IPS-11a (cell line): Measurements from ENCODE around the gene SFXN5.

ENCODE experiments used
- H3K4me3 ChIP-seq: one replicate; pipeline ENCODE4 v1.5.1; 2013; ENCODE audit warnings: low read depth, low read length, control low read depth

Gene SFXN5

DNA sequence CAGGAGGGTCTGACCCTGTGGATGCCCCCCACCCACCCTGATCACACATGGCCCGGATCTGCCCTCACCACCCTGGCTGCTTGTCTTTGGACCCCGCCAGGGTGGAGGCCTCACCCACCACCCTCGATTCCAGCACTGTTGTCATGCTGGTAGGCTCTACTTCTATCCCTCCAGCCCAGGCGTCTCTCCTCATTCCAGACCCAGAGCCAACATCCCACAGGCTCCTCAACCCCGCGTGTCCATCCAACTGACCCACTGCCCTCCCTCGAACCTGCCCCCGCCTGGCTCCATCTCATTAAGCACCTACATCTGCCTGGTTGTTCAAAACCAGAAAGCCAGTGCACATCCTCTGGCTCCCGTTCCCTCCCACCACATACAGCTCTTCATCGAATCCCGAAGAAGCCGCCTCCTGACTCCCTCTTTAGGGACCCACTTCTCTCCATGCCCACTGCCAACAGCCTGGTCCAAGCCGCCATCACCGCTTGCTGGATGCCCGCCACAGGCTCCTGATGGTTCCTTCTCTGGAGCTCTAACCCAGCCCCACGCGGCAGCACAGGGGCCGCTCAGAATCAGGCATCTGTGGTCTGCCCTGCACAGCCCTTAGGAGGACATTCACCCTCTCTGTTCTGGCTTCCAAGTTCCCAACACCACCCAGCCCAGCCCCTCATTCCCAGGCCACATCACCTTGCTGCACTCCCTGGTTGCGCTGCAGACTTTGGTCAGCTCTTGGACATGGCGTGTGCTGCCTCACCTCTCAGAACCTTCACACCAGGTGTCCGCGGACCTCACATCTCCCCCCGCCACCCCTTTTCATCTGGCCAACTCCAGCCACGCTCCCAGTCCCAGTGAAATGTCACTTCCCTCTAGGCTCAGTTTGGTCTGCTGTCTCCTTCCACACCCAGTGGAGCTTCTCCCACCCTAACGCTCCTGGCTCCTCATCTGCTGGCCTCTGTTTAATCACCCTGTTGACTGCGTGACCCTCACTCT lies 111.2 kb downstream of the SFXN5 start:
- H3K4me3 ChIP-seq: no peak overlapping the region

DNA sequence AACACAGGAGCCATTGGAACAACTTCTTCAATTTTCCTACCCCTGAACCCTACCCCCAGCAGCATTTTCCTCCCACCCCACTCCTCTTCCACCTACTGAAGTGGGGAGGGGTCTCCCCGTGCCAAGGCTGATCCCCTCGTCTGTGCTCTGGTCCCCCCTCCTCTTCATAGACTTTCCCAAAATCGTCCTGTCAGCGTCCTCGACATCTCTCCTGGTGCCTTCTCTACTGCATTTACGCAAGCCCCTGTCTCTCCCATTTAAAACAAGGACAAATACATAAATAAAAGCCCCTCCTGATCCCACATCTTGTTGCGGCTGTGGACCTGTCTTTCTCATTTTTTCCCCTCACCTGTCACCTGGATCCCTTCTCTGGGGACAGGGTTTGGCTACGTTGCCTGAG lies 112.0 kb downstream of the SFXN5 start:
- no peak overlapping the region for H3K4me3 ChIP-seq

DNA sequence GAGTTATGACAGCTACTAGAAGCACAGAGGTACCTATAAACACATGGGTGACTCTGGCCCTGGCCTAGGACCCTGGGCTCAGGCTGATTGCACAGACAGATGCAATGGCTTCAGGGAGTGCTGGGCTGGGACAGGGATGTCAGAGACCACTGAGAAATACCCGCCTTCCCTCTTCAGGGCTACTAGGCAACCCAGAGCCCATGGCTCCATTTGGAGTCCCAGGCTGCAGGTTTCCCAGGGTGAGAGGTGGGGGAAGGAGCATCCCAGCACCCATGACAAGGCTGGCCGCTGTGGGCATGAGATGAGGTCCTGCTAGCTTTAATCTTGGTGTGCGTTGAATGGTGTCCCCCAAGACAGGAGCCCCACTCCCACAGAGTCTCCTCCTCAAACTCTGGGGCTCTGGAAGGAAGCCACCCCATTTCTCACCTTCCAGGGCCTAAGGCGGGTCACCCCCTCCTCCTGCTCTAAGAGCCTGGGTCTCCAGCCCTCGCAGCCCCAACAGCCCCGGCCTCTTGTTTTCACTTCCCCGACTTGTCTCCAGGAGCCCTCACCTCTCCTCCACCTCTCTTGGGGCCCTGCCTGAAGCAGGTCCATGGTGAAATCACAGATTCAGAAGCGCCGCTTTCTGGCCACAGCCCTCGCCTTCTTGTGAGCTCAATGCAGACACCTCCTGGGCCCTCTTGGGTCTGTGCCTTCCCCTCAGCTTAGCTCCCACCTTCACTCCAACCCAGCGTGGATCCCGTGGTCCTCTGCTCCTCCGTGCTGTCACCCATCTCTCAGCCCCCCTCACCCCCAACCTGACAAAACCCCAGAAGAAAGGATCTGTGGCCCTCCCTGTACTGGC lies 112.7 kb downstream of the SFXN5 start:
- H3K4me3 ChIP-seq: no peak overlapping the region

DNA sequence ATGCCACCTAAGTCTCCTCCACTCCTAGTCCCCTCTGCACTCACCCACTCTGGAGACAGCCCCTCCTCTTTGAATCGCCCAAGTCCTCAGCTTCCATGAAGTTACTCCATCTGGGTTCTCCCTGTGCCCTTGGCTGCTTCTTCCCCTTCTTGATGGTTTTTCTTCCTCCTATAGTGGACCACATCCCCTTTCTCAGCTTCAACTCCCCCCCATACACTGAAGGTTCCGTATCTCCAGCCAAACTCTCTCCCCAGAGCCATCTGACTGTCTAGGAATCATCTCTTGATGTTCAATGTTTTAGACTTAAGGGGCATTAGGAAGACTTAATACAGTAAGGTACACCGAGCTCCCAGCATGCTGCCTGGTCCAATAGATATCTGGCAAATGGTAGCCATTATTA lies 114.6 kb downstream of the SFXN5 start:
- no peak overlapping the region for H3K4me3 ChIP-seq

DNA sequence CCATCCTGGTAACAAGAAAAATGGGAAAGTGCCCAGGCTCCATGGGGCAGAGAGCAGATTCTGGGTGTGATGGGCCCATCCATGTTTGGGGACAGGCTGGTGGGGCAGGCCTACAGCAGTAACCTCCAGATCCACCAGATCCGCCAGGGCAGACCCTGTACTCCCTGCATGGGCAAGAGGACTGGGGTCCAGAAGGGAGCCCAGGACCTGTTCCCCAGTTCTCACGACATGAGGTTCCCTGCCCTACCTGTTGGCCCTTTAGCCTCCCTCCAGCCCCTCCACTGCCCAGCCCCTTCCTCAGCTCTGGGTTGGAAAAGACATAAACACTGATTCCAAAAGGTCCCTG lies 115.5 kb downstream of the SFXN5 start:
- H3K4me3 ChIP-seq: no peak overlapping the region

DNA sequence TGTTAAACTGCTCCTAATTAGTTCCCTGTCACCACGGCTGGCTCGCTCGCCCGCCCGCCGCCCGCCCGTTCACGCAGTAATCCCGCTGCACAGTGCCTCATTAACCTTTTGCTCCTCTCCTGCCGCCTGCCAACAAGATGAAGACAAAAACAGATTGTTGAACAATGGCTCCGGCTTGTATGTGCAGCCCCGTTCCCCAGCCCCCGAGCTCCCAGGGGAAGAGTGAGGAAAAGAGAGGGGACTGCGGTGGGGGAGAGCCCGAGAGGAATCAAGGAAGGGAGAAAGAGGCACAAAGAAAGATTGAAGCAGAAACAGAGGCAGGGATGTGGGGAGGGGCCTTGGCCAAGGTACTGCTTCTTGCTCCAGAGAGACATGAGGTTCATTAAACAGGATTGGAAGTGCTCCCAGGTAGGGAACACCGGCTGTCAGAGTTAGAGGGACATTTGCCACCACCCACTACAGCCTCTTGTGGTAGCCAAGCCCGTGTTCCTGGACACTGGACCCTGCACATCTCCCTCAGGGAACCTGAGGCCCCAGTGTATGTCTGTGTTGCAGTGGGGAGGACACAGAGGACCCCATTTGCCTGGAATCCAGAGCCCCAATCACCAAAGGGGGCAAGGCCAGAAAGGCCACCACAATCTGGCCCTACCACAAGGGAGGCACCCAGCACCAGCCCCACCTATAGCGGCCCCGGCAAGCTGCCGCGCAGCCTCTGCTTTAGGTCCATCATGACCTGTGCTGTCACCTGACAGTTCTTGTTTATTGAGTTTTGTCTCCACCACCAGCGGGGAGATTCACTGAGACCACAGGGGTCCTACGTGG lies 116.1 kb downstream of the SFXN5 start:
- no peak overlapping the region for H3K4me3 ChIP-seq

DNA sequence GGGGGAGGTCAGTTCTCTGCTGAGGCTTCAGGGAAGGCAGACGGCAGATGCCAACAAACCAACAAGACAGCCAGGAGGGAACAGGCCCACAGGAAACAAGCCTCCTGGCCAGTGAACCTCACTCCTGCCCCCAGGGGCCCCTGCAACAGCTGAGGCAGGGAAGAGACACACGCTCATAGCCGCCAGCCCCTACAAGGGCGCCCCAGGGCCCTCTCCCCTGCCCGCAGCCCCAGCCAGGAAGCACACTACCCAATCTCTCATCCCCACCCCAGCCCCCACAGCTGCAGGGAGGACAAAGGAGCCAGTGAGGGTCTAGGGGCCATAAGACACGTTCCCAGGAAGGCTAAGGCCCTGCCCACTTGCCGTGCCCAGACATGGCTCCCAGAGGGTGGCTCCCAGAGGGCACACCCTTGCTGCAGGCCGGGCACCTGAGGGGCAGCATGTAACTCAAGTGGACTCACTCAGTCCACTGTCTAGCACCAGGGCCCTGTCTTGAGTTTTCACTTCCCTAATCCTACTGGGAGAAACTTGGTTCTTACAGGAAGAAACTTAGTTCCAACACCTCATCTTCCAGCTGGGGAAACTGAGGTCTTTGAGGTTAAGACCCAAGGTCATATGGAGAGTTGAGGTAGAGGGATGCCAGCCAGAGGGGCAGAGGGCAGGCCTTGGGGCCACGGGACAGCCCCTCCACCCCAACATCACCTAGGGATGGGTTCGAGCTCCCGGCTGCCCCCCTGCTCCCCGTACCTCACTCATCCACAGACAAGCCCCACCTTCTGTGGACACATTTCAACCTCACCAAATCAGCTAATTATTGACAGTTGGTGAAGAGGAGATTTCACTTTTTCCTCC lies 116.9 kb downstream of the SFXN5 start:
- H3K4me3 ChIP-seq: no peak overlapping the region

DNA sequence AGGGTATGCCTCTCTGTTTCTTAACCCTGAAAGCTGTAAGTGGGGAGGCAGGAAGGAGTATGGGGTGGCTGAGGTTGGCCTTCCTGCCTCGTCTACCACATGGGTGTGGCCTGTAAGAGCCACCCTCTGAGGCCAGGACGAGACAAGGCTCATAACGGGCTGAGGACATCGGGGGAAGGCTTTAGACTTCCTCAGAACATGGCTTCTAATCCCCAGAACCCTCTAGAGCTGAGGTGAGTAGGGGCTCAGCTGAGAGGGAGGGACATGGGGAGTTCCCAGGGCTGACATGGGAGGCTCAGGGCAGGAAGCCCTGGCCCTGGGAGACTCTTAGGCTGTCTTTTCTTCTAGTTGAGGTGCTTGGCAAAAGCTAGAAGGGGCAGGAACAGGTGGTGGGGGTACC lies 117.5 kb downstream of the SFXN5 start:
- no peak overlapping the region for H3K4me3 ChIP-seq

DNA sequence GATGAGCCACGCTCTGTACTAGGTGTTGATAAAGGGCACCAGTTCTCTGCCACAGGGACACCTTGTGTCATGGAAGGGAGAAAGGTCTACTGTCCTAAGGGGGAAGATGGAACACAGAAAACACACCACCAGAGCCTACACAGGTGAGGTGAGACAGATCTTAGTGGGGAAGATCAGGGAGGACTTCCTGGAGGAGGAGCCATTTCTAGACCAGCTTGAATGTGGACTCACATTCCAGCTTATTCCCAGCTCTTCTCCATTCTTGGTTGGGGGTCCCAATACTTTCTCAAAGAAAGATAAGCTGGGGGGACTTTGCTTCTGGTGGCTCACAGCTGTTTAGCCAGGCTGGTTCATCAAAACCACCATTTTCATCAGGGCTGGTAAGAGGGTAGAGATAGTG lies 118.0 kb downstream of the SFXN5 start:
- H3K4me3 ChIP-seq: no peak overlapping the region

DNA sequence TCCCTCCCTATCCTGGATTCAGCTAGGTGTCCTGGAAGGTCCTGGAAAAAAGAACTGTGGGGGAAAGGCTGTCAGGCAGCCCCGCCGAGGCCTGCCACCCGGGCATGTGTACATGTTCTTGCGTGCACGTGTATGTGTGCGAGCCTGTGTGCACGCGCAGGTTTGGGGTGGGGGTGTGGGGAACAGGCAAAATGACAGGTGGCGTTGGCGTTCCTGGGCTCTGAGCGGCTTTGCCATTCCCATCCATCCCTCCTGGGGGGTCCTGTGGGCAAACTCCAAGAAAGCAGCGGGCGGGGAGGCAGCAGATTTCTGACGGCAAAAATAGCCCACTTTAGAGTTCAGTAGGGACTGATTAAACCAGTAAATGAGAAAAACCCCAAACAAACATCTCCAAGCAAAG lies 118.6 kb downstream of the SFXN5 start:
- no peak overlapping the region for H3K4me3 ChIP-seq

DNA sequence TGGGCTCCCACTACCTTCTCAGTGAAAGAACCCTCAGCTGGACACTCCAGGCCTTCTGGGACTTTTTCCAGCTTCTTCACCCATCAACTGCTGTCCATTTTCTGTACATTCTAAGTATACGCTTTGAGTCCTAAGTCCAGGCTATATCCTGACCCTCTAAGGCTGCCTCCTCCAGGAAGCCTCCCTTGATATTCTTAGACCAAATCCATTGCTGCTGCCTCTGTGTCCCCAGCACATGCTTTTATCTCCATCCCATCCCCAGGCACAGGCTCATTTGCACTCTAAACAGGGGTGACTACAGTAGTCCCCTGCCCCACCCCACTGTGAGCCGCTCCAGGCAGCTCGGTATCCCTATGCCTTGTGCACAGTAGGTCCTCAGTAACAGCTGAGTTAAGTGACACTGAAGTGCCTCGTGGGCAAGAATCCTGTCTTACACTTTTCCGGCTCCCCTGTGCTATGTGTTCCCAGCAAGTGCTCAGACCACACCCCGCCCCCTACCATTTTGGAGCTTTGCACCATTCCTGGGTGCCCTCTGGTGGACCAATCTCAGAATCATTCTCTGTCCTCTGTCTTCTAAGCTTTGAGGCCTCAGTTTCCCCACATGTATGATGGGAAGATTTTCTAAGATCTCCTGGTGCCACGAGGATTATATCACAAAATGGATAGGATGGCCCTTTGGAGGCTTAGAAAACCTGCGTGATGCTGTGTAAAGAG lies 119.2 kb downstream of the SFXN5 start:
- no peak overlapping the region for H3K4me3 ChIP-seq

DNA sequence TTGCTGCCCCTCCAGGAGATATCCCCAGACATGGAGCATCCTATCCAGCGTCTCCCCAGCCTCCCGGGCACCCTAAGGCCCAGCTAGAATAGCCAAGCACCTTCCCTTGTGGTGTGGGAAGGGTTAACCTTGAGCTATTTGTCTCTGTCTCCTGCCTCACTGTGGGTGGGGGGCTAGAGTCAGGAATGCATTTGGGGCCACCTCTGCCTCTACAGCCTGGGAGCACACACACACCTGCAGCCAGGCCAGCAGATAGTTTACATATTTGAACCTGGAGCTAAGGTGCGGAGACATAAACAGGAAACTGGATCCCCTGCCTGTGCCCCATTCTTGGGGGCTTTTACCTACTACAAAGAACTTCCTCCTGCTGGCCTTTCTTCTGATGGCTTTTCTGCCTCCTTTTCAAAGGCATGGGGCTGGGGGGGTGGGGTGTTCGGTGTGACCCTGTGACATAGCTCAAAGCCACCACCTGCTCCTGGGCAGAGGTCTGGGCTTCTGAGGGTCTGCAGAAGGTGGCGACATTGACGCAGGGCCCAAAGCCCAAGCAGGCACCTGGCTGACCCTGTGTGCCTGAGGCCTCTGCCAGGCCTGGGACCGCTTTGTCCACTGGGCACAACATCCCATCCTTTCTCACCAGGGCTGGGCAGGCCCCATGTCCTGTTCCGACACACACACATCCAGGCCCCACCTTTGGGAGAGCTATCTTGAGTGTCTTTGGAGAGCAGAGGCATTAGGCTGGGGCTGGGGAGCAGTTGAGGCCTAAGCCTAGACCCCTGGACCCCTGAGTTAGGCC lies 120.0 kb downstream of the SFXN5 start:
- no peak overlapping the region for H3K4me3 ChIP-seq

DNA sequence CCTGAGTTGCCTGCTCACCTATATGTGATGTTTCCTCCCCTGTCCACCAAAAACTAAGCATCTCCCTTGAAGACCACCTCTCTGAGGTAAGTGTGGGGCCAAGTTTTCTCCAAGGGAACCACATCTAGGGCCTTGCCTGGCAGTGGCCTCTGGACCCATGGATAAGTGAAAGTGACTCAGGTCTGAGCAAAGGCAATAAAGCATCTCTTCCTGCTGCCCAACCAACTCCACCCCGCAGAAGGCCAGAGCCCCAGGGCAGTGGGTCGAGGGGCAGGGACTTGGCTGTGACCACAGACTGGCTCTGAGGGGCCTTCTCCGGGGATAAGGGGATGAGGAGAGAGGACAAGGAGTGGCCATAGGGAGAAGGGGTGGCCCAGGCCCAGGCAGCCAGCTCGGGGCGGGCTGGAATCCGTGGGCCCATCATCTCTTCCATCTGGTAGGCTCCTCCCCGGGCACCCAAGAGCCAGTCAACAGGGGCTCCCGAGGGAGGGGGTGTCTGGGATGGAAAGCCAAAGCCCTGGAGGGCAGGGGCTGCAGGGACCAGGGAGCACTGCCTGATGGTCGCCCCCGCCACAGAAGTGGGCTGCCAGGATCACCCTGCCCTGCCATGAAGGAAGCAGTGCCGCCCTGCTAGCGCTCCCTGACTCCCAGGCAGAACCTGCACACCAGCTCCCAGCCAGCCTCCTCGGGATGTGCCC lies 120.8 kb downstream of the SFXN5 start:
- no peak overlapping the region for H3K4me3 ChIP-seq

DNA sequence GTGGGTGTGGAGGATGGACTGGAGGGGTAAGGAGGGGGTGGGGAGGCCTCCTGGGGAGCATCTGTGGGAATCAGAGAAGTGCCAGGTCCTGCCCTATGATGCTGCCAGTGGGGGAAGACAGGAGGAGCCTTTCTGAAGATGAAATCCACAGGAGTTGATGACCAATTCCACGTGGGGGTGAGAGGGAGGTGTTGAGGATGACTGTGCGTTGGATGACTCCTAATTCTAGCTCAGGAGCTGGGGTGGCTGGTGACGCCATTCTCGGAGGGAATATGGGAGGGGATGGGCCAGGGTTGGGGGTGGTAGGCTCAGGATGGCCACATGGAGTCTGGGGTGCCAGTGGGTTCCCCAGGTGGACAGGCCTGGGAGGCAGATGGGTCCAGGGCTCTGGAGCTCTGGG lies 121.9 kb downstream of the SFXN5 start:
- no peak overlapping the region for H3K4me3 ChIP-seq

DNA sequence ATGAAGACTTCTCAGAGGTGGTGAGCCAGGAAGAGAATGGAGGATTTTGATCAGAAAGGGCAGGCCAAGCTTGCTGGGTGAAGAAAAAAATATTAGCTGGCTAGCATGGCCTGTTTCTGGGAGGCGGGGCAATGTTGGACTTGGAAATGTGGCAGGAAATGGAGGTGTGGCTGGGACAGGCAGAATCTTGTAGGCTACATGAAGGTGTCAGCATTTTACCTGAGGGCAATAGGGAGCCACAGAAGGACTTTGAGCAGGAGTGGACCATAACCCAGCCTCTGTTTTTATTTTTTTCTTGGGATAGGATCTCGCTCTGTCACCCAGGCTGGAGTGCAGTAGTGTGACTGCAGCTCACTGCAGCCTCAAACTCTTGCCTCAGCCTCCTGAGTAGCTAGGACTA lies 122.5 kb downstream of the SFXN5 start:
- no peak overlapping the region for H3K4me3 ChIP-seq

DNA sequence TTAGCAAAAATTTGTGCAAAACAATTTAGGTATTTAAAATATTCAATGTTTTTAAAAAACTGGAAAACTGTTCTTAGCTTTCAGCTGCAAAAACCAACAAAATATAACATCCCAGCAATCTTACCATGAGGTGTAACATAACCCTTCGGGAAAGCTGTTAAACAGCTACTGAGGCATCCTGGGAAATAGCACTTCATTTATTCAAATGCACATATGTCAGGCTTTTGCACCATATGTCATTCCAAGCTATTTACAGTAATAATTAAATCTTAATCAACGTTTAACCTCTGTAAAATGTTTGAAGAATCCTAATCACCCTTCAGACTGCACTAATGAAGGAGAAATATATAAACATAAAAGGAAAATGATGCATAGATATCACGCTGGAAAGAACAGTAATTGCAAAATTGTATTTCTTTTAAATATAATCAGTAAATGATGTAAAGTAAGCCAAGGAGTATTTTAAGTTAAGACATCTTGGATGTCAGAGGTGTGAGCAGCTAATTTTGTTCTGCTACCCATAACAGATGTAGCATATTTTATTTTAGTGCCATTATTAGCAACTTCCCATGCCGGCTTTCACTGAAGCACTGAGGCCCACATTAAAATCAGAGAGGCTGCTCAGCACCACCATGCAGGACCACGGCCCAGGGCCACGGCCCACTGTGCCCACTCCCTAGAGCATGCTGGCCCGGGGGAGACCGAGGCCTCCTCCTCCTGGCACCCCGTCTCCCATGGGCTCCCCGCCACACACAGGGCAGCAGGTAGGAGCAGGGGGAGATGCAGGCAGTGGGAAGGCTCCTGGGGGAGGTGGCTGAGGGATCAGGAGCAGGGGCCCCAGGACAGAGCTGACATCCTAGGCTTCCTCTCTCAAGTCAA lies 123.3 kb downstream of the SFXN5 start:
- no peak overlapping the region for H3K4me3 ChIP-seq

DNA sequence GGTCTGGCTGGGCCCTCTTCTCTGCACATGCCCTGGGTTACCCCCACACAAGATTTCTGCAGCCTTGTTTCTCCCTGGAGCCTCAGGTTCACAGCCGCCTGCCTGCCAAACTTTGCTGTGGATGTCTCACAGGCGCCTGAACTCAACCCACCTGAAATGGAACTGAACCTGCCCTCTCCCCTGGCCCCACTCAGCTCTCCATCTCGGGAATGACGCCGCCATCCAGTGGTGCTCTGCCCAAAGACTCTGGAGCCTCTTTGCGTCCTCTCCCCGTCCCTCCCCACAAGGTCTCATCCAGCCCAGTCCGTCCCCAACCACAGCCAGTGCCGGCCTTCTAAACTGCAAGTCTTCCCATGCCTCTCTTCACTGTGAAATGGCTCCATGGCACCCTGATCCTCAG lies 125.0 kb downstream of the SFXN5 start:
- H3K4me3 ChIP-seq: no peak overlapping the region
